ENCODE measurements around the gene MT3. TPM values are rescaled to one million over a fixed set of nuclear protein-coding genes. Genes with fewer than 3 reads are reported as not detected.

The MT3 gene
- total RNA-seq, 1 experiment from 2014 or later: not detected

GRCh38 chr16:56601325-56601724 is 12.0 kb downstream of the MT3 start:
- H3K79me2 ChIP-seq (ENCODE audit: low read depth): no peaks in the 10 kb centered on the region
- intact Hi-C loops (cut with micrococcal nuclease; ENCODE audit: unreplicated experiment): loop anchor here (2.0 to 10.0 kb wide), 2 partner anchors 41 to 267 kb away; no protein-coding TSS in a partner anchor
- ChIA-PET POLR2A (ENCODE audit: unreplicated experiment) (no interaction called here), CTCF (interaction anchor here (0.6 to 1.9 kb wide), 2 partner anchors 101 to 986 kb away, joined by 3 to 21 read pairs; no protein-coding TSS in a partner anchor)
- H3K27me3 ChIP-seq (ENCODE audit: insufficient read depth, low read depth): no peaks in the 10 kb centered on the region
- DNase-seq: no peak
- TF ChIP-seq CTCF (conservative IDR thresholded peaks at IDR 0.05) (no peak), EZH2 (IDR thresholded peaks at IDR 0.05; ENCODE audit: low read depth) (no peak)
- H3K4me1 ChIP-seq (replicated peaks; ENCODE audit: insufficient read depth): peaks cover 27% of the 10 kb centered on the region
- H3K4me2 ChIP-seq: no peak overlapping the region
- no peaks in the 10 kb centered on the region for H3K9me2 ChIP-seq (ENCODE audit: insufficient read depth)
- no TSS peak for BruUV-seq (replicated peaks)
- H3K36me3 ChIP-seq (ENCODE audit: low read depth): no peaks in the 10 kb centered on the region
- no peak overlapping the region for H2AFZ ChIP-seq
- H3K4me3 ChIP-seq: no peak overlapping the region
- no peaks in the 10 kb centered on the region for H3K9me3 ChIP-seq (ENCODE audit: insufficient read depth, low read depth)
- no peak overlapping the region for H3K27ac ChIP-seq
- H3F3A ChIP-seq (ENCODE audit: insufficient read depth, low read depth): peaks cover 22% of the 10 kb centered on the region
- no peaks in the 10 kb centered on the region for H4K20me1 ChIP-seq (ENCODE audit: insufficient read depth)

- H3K36me3 ChIP-seq (ENCODE audit: low read depth): no peaks in the 10 kb centered on the region
- no peak overlapping the region for H3K27ac ChIP-seq
- H3F3A ChIP-seq (ENCODE audit: insufficient read depth, low read depth): peaks cover 41% of the 10 kb centered on the region
- H3K27me3 ChIP-seq (ENCODE audit: insufficient read depth, low read depth): no peaks in the 10 kb centered on the region
- H3K79me2 ChIP-seq (ENCODE audit: low read depth): no peaks in the 10 kb centered on the region; the same call in 1 of the 2 replicates
- no peak for TF ChIP-seq EZH2 (IDR thresholded peaks at IDR 0.05; ENCODE audit: low read depth)
- peak; percentile 59; the same call in 1 of the 2 replicates for TF ChIP-seq CTCF (conservative IDR thresholded peaks at IDR 0.05)
- intact Hi-C loops (cut with micrococcal nuclease; ENCODE audit: unreplicated experiment): loop anchor here (10.0 kb wide), 1 partner anchor 269 kb away; no protein-coding TSS in a partner anchor
- ChIA-PET CTCF (interaction anchor here (0.5 to 1.4 kb wide), 7 partner anchors 12 to 901 kb away, joined by 3 to 14 read pairs (median 5); partner anchors contain the start of gene MT1F), POLR2A (ENCODE audit: unreplicated experiment) (interaction anchor here (0.6 to 0.7 kb wide), 2 partner anchors 97 to 259 kb away, joined by 7 to 11 read pairs; no protein-coding TSS in a partner anchor)
- peaks cover 46% of the 10 kb centered on the region for H3K4me1 ChIP-seq (replicated peaks; ENCODE audit: insufficient read depth)
- no peak overlapping the region for H3K4me2 ChIP-seq
- DNase-seq: peak in 1 of 2 experiments; percentile 61
- H3K9me3 ChIP-seq (ENCODE audit: insufficient read depth, low read depth): no peaks in the 10 kb centered on the region
- no peak overlapping the region for H3K4me3 ChIP-seq
- H2AFZ ChIP-seq: no peak overlapping the region
- no peaks in the 10 kb centered on the region for H4K20me1 ChIP-seq (ENCODE audit: insufficient read depth)
- no peaks in the 10 kb centered on the region for H3K9me2 ChIP-seq (ENCODE audit: insufficient read depth)
- no TSS peak for BruUV-seq (replicated peaks)
These were observed 14.3 kb downstream of the MT3 start for GRCh38 chr16:56603589-56603988.

GRCh38 chr16:56604966-56605365 is 15.6 kb downstream of the MT3 start:
- DNase-seq: no peak
- H3K36me3 ChIP-seq (ENCODE audit: low read depth): no peaks in the 10 kb centered on the region
- H3K9me2 ChIP-seq (ENCODE audit: insufficient read depth): no peaks in the 10 kb centered on the region
- no peak overlapping the region for H2AFZ ChIP-seq
- peaks cover 60% of the 10 kb centered on the region for H3K4me1 ChIP-seq (replicated peaks; ENCODE audit: insufficient read depth)
- H3K27ac ChIP-seq: peak overlapping the region; percentile 95
- no peaks in the 10 kb centered on the region for H4K20me1 ChIP-seq (ENCODE audit: insufficient read depth)
- TF ChIP-seq EZH2 (IDR thresholded peaks at IDR 0.05; ENCODE audit: low read depth) (no peak), CTCF (conservative IDR thresholded peaks at IDR 0.05) (no peak)
- no TSS peak for BruUV-seq (replicated peaks)
- no peak overlapping the region for H3K4me2 ChIP-seq
- H3K79me2 ChIP-seq (ENCODE audit: low read depth): no peaks in the 10 kb centered on the region; the same call in 1 of the 2 replicates
- H3K27me3 ChIP-seq (ENCODE audit: insufficient read depth, low read depth): no peaks in the 10 kb centered on the region
- ChIA-PET POLR2A (ENCODE audit: unreplicated experiment) (no interaction called here), CTCF (interaction anchor here (0.6 kb wide), 1 partner anchor 487 kb away, joined by 9 read pairs; the partner anchor contains the start of gene CPNE2)
- H3F3A ChIP-seq (ENCODE audit: insufficient read depth, low read depth): peaks cover 51% of the 10 kb centered on the region
- no peaks in the 10 kb centered on the region for H3K9me3 ChIP-seq (ENCODE audit: insufficient read depth, low read depth)
- intact Hi-C loops (cut with micrococcal nuclease; ENCODE audit: unreplicated experiment): loop anchor here (5.0 to 10.0 kb wide), 2 partner anchors 270 to 1133 kb away; no protein-coding TSS in a partner anchor
- H3K4me3 ChIP-seq: no peak overlapping the region

Measured in PC-9 (cell line).